Right ventricle myocardium superior (tissue), 1 donor: ENCODE results near the gene SLC35A5. TPM values are rescaled to one million over a fixed set of nuclear protein-coding genes. Genes with fewer than 3 reads are reported as not detected.

Experiments
- ATAC-seq: fragments of 200-7000 bp; cut with Tn5 transposase; one replicate; pipeline ENCODE4 v1.9.1; 2020; ENCODE audit warnings: mild to moderate bottlenecking; ENCODE audit not compliant: poor library complexity
- DNase-seq: peaks from one replicate; pipeline ENCODE4 v3.0.0-alpha.2; 2020
- intact Hi-C: fragments of 100-400 bp; cut with DNase I; formaldehyde crosslinking; loops from one replicate; pipeline ENCODE4 v1.11.2; 2022
- total RNA-seq: library from RNA; stranded (reverse); fragmentation: NEBNext Ultra II Directional; extraction: Animal tissue kit (Norgen Biotek cat#: 25700); gene quantifications from one replicate; pipeline ENCODE4 v1.2.1, GENCODE V29; 2021
- donor health status: DM: no; HTN: yes; CAD: no; lungs with severe emphysema.

SLC35A5 gene
- total RNA-seq, 1 donor from 2014 or later: 13.7 TPM

- intact Hi-C loops: no loop called here
- ATAC-seq: no peak
- DNase-seq: no peak
Observed at GRCh38 chr3:112610121-112610520, 48.3 kb downstream of the SLC35A5 start.

- DNase-seq (no peak), ATAC-seq (no peak)
- intact Hi-C loops: no loop called here
Observed at GRCh38 chr3:112611752-112612515, 50.1 kb downstream of the SLC35A5 start.

GRCh38 chr3:112615989-112616731 is 54.3 kb downstream of the SLC35A5 start:
- intact Hi-C loops: no loop called here
- DNase-seq (no peak), ATAC-seq (no peak)

GRCh38 chr3:112617285-112617684 is 55.4 kb downstream of the SLC35A5 start:
- ATAC-seq (no peak), DNase-seq (no peak)
- intact Hi-C loops: no loop called here

- DNase-seq: no peak
- intact Hi-C loops: no loop called here
Observed at GRCh38 chr3:112619295-112619694, 57.5 kb downstream of the SLC35A5 start.

GRCh38 chr3:112623213-112623612 is 61.4 kb downstream of the SLC35A5 start:
- intact Hi-C loops: no loop called here
- DNase-seq: no peak
- no peak for ATAC-seq

More at GRCh38 chr3:112619295-112619694, 57.5 kb downstream of the SLC35A5 start:
- ATAC-seq: no peak

- no peak for DNase-seq
- intact Hi-C loops: no loop called here
- ATAC-seq: no peak
Observed at GRCh38 chr3:112623717-112624116, 61.9 kb downstream of the SLC35A5 start.

GRCh38 chr3:112627419-112627818 is 65.6 kb downstream of the SLC35A5 start:
- ATAC-seq (peak; percentile 78), DNase-seq (peak; percentile 54)
- intact Hi-C loops: no loop called here

- ATAC-seq: peak; percentile 32
- no peak for DNase-seq
- intact Hi-C loops: no loop called here
Observed at GRCh38 chr3:112627919-112628466, 66.1 kb downstream of the SLC35A5 start.

- DNase-seq: peak; percentile 65
- ATAC-seq: peak; percentile 88
- intact Hi-C loops: no loop called here
Observed at GRCh38 chr3:112629425-112629824, 67.6 kb downstream of the SLC35A5 start.

GRCh38 chr3:112631257-112631656 is 69.4 kb downstream of the SLC35A5 start:
- DNase-seq: no peak
- intact Hi-C loops: no loop called here

GRCh38 chr3:112632596-112632995 is 70.8 kb downstream of the SLC35A5 start:
- no peak for DNase-seq
- intact Hi-C loops: no loop called here
- ATAC-seq: no peak

More at GRCh38 chr3:112631257-112631656, 69.4 kb downstream of the SLC35A5 start:
- no peak for ATAC-seq

GRCh38 chr3:112633191-112633590 is 71.3 kb downstream of the SLC35A5 start:
- intact Hi-C loops: no loop called here
- ATAC-seq (no peak), DNase-seq (no peak)

- DNase-seq (no peak), ATAC-seq (no peak)
- intact Hi-C loops: no loop called here
Observed at GRCh38 chr3:112633757-112634156, 71.9 kb downstream of the SLC35A5 start.

- intact Hi-C loops: no loop called here
- DNase-seq (no peak), ATAC-seq (no peak)
Observed at GRCh38 chr3:112634786-112635541, 73.1 kb downstream of the SLC35A5 start.
